ENCODE data around the gene HPCAL1. TPM values are rescaled to one million over a fixed set of nuclear protein-coding genes. Genes with fewer than 3 reads are reported as not detected.
"Not testable (repeated sequence)": the region's sequence is repeated elsewhere in the genome, so short reads cannot be mapped to it uniquely, and the experiment has no call there.

Gene HPCAL1
- total and polyA plus RNA-seq, 10 of the 15 experiments (the other 5 are each of a cell fraction or from before 2014, with no cell fraction given): 0.40 to 12.8 (median 7.9) TPM

DNA sequence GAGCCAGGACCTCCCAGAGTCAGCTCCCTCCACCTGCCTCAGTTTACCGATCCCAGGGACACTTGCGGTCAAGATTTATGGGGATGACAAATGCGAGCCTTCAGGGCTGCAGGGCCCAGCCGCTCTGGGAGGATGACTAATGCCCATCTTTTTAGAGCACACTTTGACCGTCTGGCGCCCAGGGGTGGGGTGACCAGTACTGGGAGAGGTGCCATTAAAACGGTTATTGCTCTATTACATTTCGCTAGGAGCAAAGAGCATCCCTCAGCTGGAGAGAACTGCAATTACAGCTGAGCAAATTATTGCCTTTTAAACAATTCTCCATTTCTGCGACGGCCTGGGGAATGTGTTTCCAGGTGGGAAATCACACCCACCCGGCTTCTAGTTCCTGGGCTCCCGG, 42.6 kb upstream of the HPCAL1 start (continued):
- TF ChIP-seq, protein P1, sequence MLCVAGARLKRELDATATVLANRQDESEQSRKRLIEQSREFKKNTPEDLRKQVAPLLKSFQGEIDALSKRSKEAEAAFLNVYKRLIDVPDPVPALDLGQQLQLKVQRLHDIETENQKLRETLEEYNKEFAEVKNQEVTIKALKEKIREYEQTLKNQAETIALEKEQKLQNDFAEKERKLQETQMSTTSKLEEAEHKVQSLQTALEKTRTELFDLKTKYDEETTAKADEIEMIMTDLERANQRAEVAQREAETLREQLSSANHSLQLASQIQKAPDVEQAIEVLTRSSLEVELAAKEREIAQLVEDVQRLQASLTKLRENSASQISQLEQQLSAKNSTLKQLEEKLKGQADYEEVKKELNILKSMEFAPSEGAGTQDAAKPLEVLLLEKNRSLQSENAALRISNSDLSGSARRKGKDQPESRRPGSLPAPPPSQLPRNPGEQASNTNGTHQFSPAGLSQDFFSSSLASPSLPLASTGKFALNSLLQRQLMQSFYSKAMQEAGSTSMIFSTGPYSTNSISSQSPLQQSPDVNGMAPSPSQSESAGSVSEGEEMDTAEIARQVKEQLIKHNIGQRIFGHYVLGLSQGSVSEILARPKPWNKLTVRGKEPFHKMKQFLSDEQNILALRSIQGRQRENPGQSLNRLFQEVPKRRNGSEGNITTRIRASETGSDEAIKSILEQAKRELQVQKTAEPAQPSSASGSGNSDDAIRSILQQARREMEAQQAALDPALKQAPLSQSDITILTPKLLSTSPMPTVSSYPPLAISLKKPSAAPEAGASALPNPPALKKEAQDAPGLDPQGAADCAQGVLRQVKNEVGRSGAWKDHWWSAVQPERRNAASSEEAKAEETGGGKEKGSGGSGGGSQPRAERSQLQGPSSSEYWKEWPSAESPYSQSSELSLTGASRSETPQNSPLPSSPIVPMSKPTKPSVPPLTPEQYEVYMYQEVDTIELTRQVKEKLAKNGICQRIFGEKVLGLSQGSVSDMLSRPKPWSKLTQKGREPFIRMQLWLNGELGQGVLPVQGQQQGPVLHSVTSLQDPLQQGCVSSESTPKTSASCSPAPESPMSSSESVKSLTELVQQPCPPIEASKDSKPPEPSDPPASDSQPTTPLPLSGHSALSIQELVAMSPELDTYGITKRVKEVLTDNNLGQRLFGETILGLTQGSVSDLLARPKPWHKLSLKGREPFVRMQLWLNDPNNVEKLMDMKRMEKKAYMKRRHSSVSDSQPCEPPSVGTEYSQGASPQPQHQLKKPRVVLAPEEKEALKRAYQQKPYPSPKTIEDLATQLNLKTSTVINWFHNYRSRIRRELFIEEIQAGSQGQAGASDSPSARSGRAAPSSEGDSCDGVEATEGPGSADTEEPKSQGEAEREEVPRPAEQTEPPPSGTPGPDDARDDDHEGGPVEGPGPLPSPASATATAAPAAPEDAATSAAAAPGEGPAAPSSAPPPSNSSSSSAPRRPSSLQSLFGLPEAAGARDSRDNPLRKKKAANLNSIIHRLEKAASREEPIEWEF (IDR thresholded peaks at IDR 0.05; ENCODE audit: insufficient replicate concordance, low read depth, low read length): no peak
- TF ChIP-seq CREB1 (IDR thresholded peaks at IDR 0.05; ENCODE audit: low read depth): no peak
- TF ChIP-seq, protein P2, sequence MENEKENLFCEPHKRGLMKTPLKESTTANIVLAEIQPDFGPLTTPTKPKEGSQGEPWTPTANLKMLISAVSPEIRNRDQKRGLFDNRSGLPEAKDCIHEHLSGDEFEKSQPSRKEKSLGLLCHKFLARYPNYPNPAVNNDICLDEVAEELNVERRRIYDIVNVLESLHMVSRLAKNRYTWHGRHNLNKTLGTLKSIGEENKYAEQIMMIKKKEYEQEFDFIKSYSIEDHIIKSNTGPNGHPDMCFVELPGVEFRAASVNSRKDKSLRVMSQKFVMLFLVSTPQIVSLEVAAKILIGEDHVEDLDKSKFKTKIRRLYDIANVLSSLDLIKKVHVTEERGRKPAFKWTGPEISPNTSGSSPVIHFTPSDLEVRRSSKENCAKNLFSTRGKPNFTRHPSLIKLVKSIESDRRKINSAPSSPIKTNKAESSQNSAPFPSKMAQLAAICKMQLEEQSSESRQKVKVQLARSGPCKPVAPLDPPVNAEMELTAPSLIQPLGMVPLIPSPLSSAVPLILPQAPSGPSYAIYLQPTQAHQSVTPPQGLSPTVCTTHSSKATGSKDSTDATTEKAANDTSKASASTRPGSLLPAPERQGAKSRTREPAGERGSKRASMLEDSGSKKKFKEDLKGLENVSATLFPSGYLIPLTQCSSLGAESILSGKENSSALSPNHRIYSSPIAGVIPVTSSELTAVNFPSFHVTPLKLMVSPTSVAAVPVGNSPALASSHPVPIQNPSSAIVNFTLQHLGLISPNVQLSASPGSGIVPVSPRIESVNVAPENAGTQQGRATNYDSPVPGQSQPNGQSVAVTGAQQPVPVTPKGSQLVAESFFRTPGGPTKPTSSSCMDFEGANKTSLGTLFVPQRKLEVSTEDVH (IDR thresholded peaks at IDR 0.05; ENCODE audit: low read depth, partially characterized antibody): no peak
- TF ChIP-seq, protein P3, sequence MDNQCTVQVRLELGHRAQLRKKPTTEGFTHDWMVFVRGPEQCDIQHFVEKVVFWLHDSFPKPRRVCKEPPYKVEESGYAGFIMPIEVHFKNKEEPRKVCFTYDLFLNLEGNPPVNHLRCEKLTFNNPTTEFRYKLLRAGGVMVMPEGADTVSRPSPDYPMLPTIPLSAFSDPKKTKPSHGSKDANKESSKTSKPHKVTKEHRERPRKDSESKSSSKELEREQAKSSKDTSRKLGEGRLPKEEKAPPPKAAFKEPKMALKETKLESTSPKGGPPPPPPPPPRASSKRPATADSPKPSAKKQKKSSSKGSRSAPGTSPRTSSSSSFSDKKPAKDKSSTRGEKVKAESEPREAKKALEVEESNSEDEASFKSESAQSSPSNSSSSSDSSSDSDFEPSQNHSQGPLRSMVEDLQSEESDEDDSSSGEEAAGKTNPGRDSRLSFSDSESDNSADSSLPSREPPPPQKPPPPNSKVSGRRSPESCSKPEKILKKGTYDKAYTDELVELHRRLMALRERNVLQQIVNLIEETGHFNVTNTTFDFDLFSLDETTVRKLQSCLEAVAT (IDR thresholded peaks at IDR 0.05): no peak

DNA sequence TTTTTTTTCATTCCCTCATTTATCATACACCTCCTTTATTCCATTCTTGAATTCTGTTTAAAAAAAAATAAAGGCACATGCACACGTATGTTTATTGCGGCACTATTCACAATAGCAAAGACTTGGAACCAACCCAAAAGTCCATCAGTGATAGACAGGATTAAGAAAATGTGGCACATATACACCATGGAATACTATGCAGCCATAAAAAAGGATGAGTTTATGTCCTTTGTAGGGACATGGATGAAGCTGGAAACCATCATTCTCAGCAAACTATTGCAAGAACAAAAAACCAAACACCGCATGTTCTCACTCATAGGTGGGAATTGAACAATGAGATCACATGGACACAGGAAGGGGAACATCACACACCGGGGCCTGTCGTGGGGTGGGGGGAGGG, 39.2 kb upstream of the HPCAL1 start:
- FAIRE-seq; in situ Hi-C loops (cut with MboI); CTCF ChIA-PET: not testable (repeated sequence)

More for the DNA sequence above, 39.2 kb upstream of the HPCAL1 start:
- WGBS (ENCODE audit: insufficient coverage, insufficient replicate concordance, low lambda C conversion rate, missing lambda C conversion rate): 100% methylated on average over 2 of the region's 5 CpGs
- H2AFZ ChIP-seq (ENCODE audit: control insufficient read depth, low read depth, low read length); H4K20me1 ChIP-seq (ENCODE audit: control insufficient read depth, insufficient read depth); H3K9me3 ChIP-seq (replicated peaks; ENCODE audit: control insufficient read depth, insufficient read depth, low read length); H3K9ac ChIP-seq (ENCODE audit: control insufficient read depth, insufficient read depth, low read length); H3K79me2 ChIP-seq (ENCODE audit: control insufficient read depth, insufficient read depth, low read length); DNase-seq (ENCODE audit: low read depth, low spot score); ATAC-seq; H3K4me2 ChIP-seq (ENCODE audit: control insufficient read depth, insufficient read depth); H3K27ac ChIP-seq (ENCODE audit: control insufficient read depth, insufficient read depth); H3K4me1 ChIP-seq (ENCODE audit: control insufficient read depth, insufficient read depth, low read length); H3K4me3 ChIP-seq; H3K27me3 ChIP-seq (replicated peaks in 1 of 2; ENCODE audit: control insufficient read depth in 2 of 2, insufficient read depth in 2 of 2, low read length in 1 of 2); intact Hi-C loops (cut with micrococcal nuclease; ENCODE audit: unreplicated experiment); H3K36me3 ChIP-seq (ENCODE audit: control insufficient read depth in 2 of 2, insufficient read depth in 2 of 2, low read length in 1 of 2); BruUV-seq (replicated peaks): not testable (repeated sequence)
- ChIA-PET RAD21 (ENCODE audit: unreplicated experiment) (interaction anchor here (1.4 kb wide), 1 partner anchor 172 kb away, joined by 4 read pairs; no protein-coding TSS in a partner anchor), POLR2A (interaction anchor here (0.7 kb wide), 2 partner anchors 10 to 112 kb away, joined by 3 read pairs; no protein-coding TSS in a partner anchor), SMC1A (ENCODE audit: uncharacterized antibody, unreplicated experiment) (interaction anchor here (1.5 kb wide), 1 partner anchor 12 kb away, joined by 3 read pairs; no protein-coding TSS in a partner anchor)
